ENCODE data around the gene TSNAXIP1. TPM values are rescaled to one million over a fixed set of nuclear protein-coding genes. Genes with fewer than 3 reads are reported as not detected.

The TSNAXIP1 gene
- total RNA-seq, 4 donors from 2014 or later, result 0.15 to 0.97 (median 0.72) TPM

GRCh38 chr16:67873435-67874370, 67.0 kb downstream of the TSNAXIP1 start:
- Histone ChIP-seq H3K36me3 (peaks cover 14 to 65% (median 39%) of the 10 kb centered on the region in 3 donors), H3K4me1 (peaks cover 20 to 45% (median 22%) of the 10 kb centered on the region in 3 donors), H3K27ac (peak overlapping the region; percentile 86 to 92 (median 86)), H3K9me3 (no peaks in the 10 kb centered on the region), H3K27me3 (no peaks in the 10 kb centered on the region), H3K4me3 (peak overlapping the region; percentile 77 to 97 (median 90))
- intact Hi-C loops (cut with DNase I), result no loop called here
- TF ChIP-seq, protein P1, sequence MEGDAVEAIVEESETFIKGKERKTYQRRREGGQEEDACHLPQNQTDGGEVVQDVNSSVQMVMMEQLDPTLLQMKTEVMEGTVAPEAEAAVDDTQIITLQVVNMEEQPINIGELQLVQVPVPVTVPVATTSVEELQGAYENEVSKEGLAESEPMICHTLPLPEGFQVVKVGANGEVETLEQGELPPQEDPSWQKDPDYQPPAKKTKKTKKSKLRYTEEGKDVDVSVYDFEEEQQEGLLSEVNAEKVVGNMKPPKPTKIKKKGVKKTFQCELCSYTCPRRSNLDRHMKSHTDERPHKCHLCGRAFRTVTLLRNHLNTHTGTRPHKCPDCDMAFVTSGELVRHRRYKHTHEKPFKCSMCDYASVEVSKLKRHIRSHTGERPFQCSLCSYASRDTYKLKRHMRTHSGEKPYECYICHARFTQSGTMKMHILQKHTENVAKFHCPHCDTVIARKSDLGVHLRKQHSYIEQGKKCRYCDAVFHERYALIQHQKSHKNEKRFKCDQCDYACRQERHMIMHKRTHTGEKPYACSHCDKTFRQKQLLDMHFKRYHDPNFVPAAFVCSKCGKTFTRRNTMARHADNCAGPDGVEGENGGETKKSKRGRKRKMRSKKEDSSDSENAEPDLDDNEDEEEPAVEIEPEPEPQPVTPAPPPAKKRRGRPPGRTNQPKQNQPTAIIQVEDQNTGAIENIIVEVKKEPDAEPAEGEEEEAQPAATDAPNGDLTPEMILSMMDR (IDR thresholded peaks at IDR 0.05), result no peak
- no peak for TF ChIP-seq POLR2A (IDR thresholded peaks at IDR 0.05)
- WGBS, 2 donors, result 13 to 16% methylated on average over 11 to 18 of the region's 23 CpGs
- no peak for DNase-seq

- H3K4me1 ChIP-seq, result peaks cover 20 to 45% (median 22%) of the 10 kb centered on the region in 3 donors
- no peak for DNase-seq
- H3K27me3 ChIP-seq, result no peaks in the 10 kb centered on the region
- H3K9me3 ChIP-seq, result no peaks in the 10 kb centered on the region
- H3K27ac ChIP-seq, result peak overlapping the region in 3 of 4 donors; percentile 86 to 92 (median 87)
- H3K4me3 ChIP-seq, result peak overlapping the region in 3 of 4 donors; percentile 77 to 97 (median 90)
- intact Hi-C loops (cut with DNase I), result no loop called here
- peaks cover 21 to 65% (median 43%) of the 10 kb centered on the region in 3 donors for H3K36me3 ChIP-seq
- 37 to 70% methylated on average over 2 to 3 of the region's 3 CpGs for WGBS, 2 donors
- TF ChIP-seq, protein P1 (IDR thresholded peaks at IDR 0.05), result no peak
- no peak for TF ChIP-seq POLR2A (IDR thresholded peaks at IDR 0.05)
Measured at GRCh38 chr16:67874372-67874771, 67.7 kb downstream of the TSNAXIP1 start.

DNA sequence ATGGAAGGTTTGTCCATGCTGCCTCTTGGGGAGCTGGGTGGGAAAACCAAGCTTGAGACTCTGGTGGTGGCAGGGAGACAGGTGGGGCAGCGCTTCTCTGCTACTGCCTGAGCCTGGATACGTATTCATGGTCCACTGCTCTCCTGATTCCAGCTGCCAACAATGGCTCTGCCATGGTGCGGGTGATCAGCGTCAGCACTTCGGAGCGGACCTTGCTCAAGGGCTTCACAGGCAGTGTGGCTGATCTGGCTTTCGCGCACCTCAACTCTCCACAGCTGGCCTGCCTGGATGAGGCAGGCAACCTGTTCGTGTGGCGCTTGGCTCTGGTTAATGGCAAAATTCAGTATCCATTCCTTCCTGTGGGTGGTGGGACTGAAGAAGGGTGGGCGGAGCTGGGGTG, 70.4 kb downstream of the TSNAXIP1 start:
- Histone ChIP-seq H3K27me3 (no peaks in the 10 kb centered on the region), H3K27ac (no peak overlapping the region), H3K36me3 (peaks cover 47 to 65% (median 58%) of the 10 kb centered on the region in 3 donors), H3K9me3 (no peaks in the 10 kb centered on the region), H3K4me3 (no peak overlapping the region), H3K4me1 (peaks cover 20 to 35% (median 22%) of the 10 kb centered on the region in 3 donors)
- intact Hi-C loops (cut with DNase I), result no loop called here
- 92 to 94% methylated on average over 5 to 9 of the region's 11 CpGs for WGBS, 2 donors
- DNase-seq, result no peak
- no peak for TF ChIP-seq POLR2A (IDR thresholded peaks at IDR 0.05)
- TF ChIP-seq, protein P1 (IDR thresholded peaks at IDR 0.05), result no peak

Small RNAs within 50 kb of the gene (small RNA-seq; reads per million reads assigned to genes)
- gene AC040162.2, result 0 reads per million in 4 donors

Other genes starting within 250 kb of the TSNAXIP1 start
- 10 to 100 TPM; 29.9 to 35.5 (median 33.5) TPM for gene CTCF, start 244.4 kb upstream of the TSNAXIP1 start, total RNA-seq
- gene CARMIL2, start 161.7 kb upstream of the TSNAXIP1 start, total RNA-seq, result 1 to 10 TPM in 2 of 4 donors, under 1 TPM in 2; 0.64 to 3.1 (median 1.6) TPM
- gene ACD, start 146.6 kb upstream of the TSNAXIP1 start, total RNA-seq, result 10 to 100 TPM in 2 of 4 donors, 1 to 10 TPM in 2; 5.7 to 18.7 (median 8.8) TPM
- gene PARD6A, start 145.9 kb upstream of the TSNAXIP1 start, total RNA-seq, result 1 to 10 TPM; 1.1 to 2.3 (median 2.1) TPM
- gene ENKD1, start 140.1 kb upstream of the TSNAXIP1 start, total RNA-seq, result 10 to 100 TPM in 3 of 4 donors, 1 to 10 TPM in 1; 6.1 to 12.9 (median 12.2) TPM
- 1 to 10 TPM in 3 of 4 donors, not detected in 1; 1.1 to 3.1 (median 2.4) TPM for gene C16orf86, start 140.1 kb upstream of the TSNAXIP1 start, total RNA-seq
- 10 to 100 TPM; 26.1 to 63.3 (median 37.3) TPM for gene GFOD2, start 87.6 kb upstream of the TSNAXIP1 start, total RNA-seq
- 10 to 100 TPM in 2 of 4 donors, 1 to 10 TPM in 2; 6.4 to 12.9 (median 10.8) TPM for gene RANBP10, start 329 bp upstream of the TSNAXIP1 start, total RNA-seq
- gene THAP11, start 35.4 kb downstream of the TSNAXIP1 start, total RNA-seq, result 10 to 100 TPM; 35.8 to 48.8 (median 42.1) TPM
- gene NUTF2, start 40.0 kb downstream of the TSNAXIP1 start, total RNA-seq, result 10 to 100 TPM; 41.4 to 85.1 (median 63.7) TPM
- 10 to 100 TPM; 12.3 to 42.7 (median 19.6) TPM for gene CENPT, start 40.8 kb downstream of the TSNAXIP1 start, total RNA-seq
- gene EDC4, start 66.2 kb downstream of the TSNAXIP1 start, total RNA-seq, result 10 to 100 TPM; 26.5 to 46.9 (median 37.0) TPM
- under 1 TPM in 2 of 4 donors, not detected in 2; 0.57 to 0.99 TPM for gene NRN1L, start 78.0 kb downstream of the TSNAXIP1 start, total RNA-seq
- 10 to 100 TPM in 3 of 4 donors, 1 to 10 TPM in 1; 8.5 to 18.3 (median 13.8) TPM for gene PSKH1, start 86.4 kb downstream of the TSNAXIP1 start, total RNA-seq
- gene CTRL, start 125.0 kb downstream of the TSNAXIP1 start, total RNA-seq, result 1 to 10 TPM in 2 of 4 donors, not detected in 2; 1.2 to 1.8 TPM
- 10 to 100 TPM; 20.7 to 28.4 (median 25.3) TPM for gene PSMB10, start 130.0 kb downstream of the TSNAXIP1 start, total RNA-seq
- 10 to 100 TPM in 1 of 4 donors, 1 to 10 TPM in 3; 1.2 to 12.4 (median 3.8) TPM for gene LCAT, start 137.2 kb downstream of the TSNAXIP1 start, total RNA-seq
- 10 to 100 TPM in 2 of 4 donors, 1 to 10 TPM in 2; 7.4 to 29.8 (median 18.2) TPM for gene SLC12A4, start 161.7 kb downstream of the TSNAXIP1 start, total RNA-seq
- not detected for gene DPEP3, start 173.6 kb downstream of the TSNAXIP1 start, total RNA-seq
- gene DPEP2, start 192.6 kb downstream of the TSNAXIP1 start, total RNA-seq, result 1 to 10 TPM in 2 of 4 donors, under 1 TPM in 1, not detected in 1; 0.18 to 6.2 (median 4.0) TPM
- not detected for gene DPEP2NB, start 209.0 kb downstream of the TSNAXIP1 start, total RNA-seq
- 10 to 100 TPM in 3 of 4 donors, 1 to 10 TPM in 1; 9.7 to 12.8 (median 11.6) TPM for gene DDX28, start 216.3 kb downstream of the TSNAXIP1 start, total RNA-seq
- 10 to 100 TPM in 3 of 4 donors, 1 to 10 TPM in 1; 9.9 to 26.1 (median 14.7) TPM for gene DUS2, start 216.4 kb downstream of the TSNAXIP1 start, total RNA-seq

Measured in esophagus squamous epithelium (tissue), 5 donors.